Measurements from ENCODE around the gene PLBD2.

- no peak for TF ChIP-seq POLR2A (IDR thresholded peaks at IDR 0.05)
- TF ChIP-seq CTCF (IDR thresholded peaks at IDR 0.05), result no peak
Measured at GRCh38 chr12:113425960-113426453, 67.6 kb downstream of the PLBD2 start.
